Lung (tissue), 12 donors: ENCODE measurements around the gene DLGAP4. TPM values are rescaled to one million over a fixed set of nuclear protein-coding genes. Genes with fewer than 3 reads are reported as not detected.

Experiments used
- ATAC-seq: fragments of 200-7000 bp; cut with Tn5 transposase; one replicate; pipeline ENCODE4 v1.9.1; 2020; ENCODE audit warnings: moderate number of reproducible peaks; ENCODE audit not compliant: insufficient read depth, low FRiP score
- DNase-seq, 3 donors: peaks; one replicate each; pipeline ENCODE4 v3.0.0-alpha.2; 2013 to 2017
- H3K27ac ChIP-seq, 2 donors: one replicate each; pipeline ENCODE4 v1.5.1; 2013; ENCODE audit warnings: mild to moderate bottlenecking in 2 of 2, moderate library complexity in 2 of 2, control low read depth in 1 of 2, inconsistent platforms in 1 of 2, low read depth in 1 of 2, low read length in 1 of 2
- H3K27me3 ChIP-seq, 3 donors: one replicate each; pipeline ENCODE4 v1.5.1; 2013; ENCODE audit warnings: low read length in 2 of 3; ENCODE audit not compliant: control insufficient read depth in 3 of 3, insufficient read depth in 3 of 3
- H3K36me3 ChIP-seq, 4 donors: one replicate each; pipeline ENCODE4 v1.5.1; 2013; ENCODE audit warnings: low read length in 4 of 4, mild to moderate bottlenecking in 1 of 4, moderate library complexity in 1 of 4; ENCODE audit not compliant: control insufficient read depth in 4 of 4, insufficient read depth in 4 of 4
- H3K4me1 ChIP-seq, 5 donors: one replicate each; pipeline ENCODE4 v1.5.1; 2013; ENCODE audit warnings: low read length in 5 of 5, mild to moderate bottlenecking in 2 of 5, moderate library complexity in 1 of 5; ENCODE audit not compliant: control insufficient read depth in 5 of 5, insufficient read depth in 5 of 5
- H3K4me3 ChIP-seq: one replicate; pipeline ENCODE4 v1.5.1; 2013; ENCODE audit warnings: mild to moderate bottlenecking, control low read depth, moderate library complexity
- H3K9ac ChIP-seq, 2 donors: one replicate each; pipeline ENCODE4 v1.5.1; 2013; ENCODE audit warnings: low read length in 2 of 2, control low read depth in 1 of 2; ENCODE audit not compliant: insufficient read depth in 1 of 2
- H3K9me3 ChIP-seq, 4 donors: one replicate each; pipeline ENCODE4 v1.5.1; 2013; ENCODE audit warnings: low read length in 3 of 4, mild to moderate bottlenecking in 1 of 4, moderate library complexity in 1 of 4; ENCODE audit not compliant: control insufficient read depth in 4 of 4, insufficient read depth in 3 of 4
- CTCF ChIP-seq: IDR thresholded peaks from 2 replicates; pipeline ENCODE4 v1.5.1; 2012; ENCODE audit warnings: mild to moderate bottlenecking; ENCODE audit errors: control extremely low read depth, extremely low read depth
- WGBS, 2 donors: extraction: QIAGEN DNeasy Blood & Tissue Kit; methylation state at CpG; one replicate each; pipeline ENCODE4 v1.1.7; 2013; 5-methylcytosine and 5-hydroxymethylcytosine counted together
- polyA plus RNA-seq, 2 donors: library from polyadenylated mRNA; stranded (reverse); fragments of 200-250 nt; gene quantifications; one replicate each; pipeline ENCODE4 v1.2.1, GENCODE V29; 2013
- total RNA-seq, 2 donors: library from RNA; depleted of rRNA in 1 of 2; stranded (reverse); fragments of >200 nt in 1 of 2; gene quantifications; one replicate each; pipeline ENCODE4 v1.2.1, GENCODE V29; 2014 to 2021
- donor health status: control.
- donor health status: control.
- donor health status: Bipolar disorder and iron deficiency.
- donor health status: healthy.
- donor health status: DM: yes; HTN: yes; CAD: no.

DLGAP4 gene
- total and polyA plus RNA-seq, 4 donors = 34.6 to 67.6 (median 35.8) TPM

GRCh38 chr20:36308986-36309385 is 2.8 kb downstream of the DLGAP4 start:
- no peak for TF ChIP-seq CTCF
- H3K27me3 ChIP-seq = peaks cover 4 to 58% (median 35%) of the 10 kb centered on the region in 3 donors
- DNase-seq = no peak
- no peaks in the 10 kb centered on the region for H3K9me3 ChIP-seq
- no peak for ATAC-seq
- H3K4me3 ChIP-seq = no peak overlapping the region
- H3K27ac ChIP-seq = no peak overlapping the region
- no peaks in the 10 kb centered on the region for H3K36me3 ChIP-seq
- WGBS, 2 donors = 60 to 65% methylated on average over 12 of the region's 12 CpGs
- H3K9ac ChIP-seq = no peak overlapping the region
- H3K4me1 ChIP-seq = peaks cover 0 to 4% (median 0%) of the 10 kb centered on the region in 5 donors

GRCh38 chr20:36309643-36310042 is 3.5 kb downstream of the DLGAP4 start:
- DNase-seq = no peak
- H3K9me3 ChIP-seq = no peaks in the 10 kb centered on the region
- no peak for TF ChIP-seq CTCF
- peaks cover 4 to 52% (median 29%) of the 10 kb centered on the region in 3 donors for H3K27me3 ChIP-seq
- no peak overlapping the region for H3K4me3 ChIP-seq
- ATAC-seq = no peak
- WGBS, 2 donors = 77 to 83% methylated on average over 3 of the region's 3 CpGs
- no peak overlapping the region for H3K9ac ChIP-seq
- H3K4me1 ChIP-seq = peaks cover 0 to 4% (median 0%) of the 10 kb centered on the region in 5 donors
- no peak overlapping the region for H3K27ac ChIP-seq
- no peaks in the 10 kb centered on the region for H3K36me3 ChIP-seq

- H3K27me3 ChIP-seq = peaks cover 4 to 44% (median 21%) of the 10 kb centered on the region in 3 donors
- whole genome bisulfite sequencing, 2 donors = 70% methylated on average over 8 of the region's 8 CpGs
Observed at GRCh38 chr20:36310215-36310981, 4.3 kb downstream of the DLGAP4 start.

More at GRCh38 chr20:36310215-36310981, 4.3 kb downstream of the DLGAP4 start:
- DNase-seq = no peak
- H3K9ac ChIP-seq = no peak overlapping the region
- no peak for TF ChIP-seq CTCF
- H3K27ac ChIP-seq = no peak overlapping the region
- H3K36me3 ChIP-seq = no peaks in the 10 kb centered on the region
- H3K9me3 ChIP-seq = peaks cover 0 to 4% (median 0%) of the 10 kb centered on the region in 4 donors
- no peak overlapping the region for H3K4me3 ChIP-seq
- no peak for ATAC-seq
- H3K4me1 ChIP-seq = peaks cover 0 to 4% (median 0%) of the 10 kb centered on the region in 5 donors
